Mesothelial cell of epicardium (in vitro differentiated cells): Measurements from ENCODE around the gene TRPC3. TPM values are rescaled to one million over a fixed set of nuclear protein-coding genes. Genes with fewer than 3 reads are reported as not detected.

Experiments
- DNase-seq, 2 experiments: peaks; one replicate each; pipeline ENCODE4 v3.0.0; 2021; ENCODE audit warnings: low spot score in 2 of 2; ENCODE audit not compliant: unreplicated experiment in 2 of 2
- H3K27ac Mint-ChIP-seq: 2 replicates; pipeline ENCODE4 v1.8.0; 2021; ENCODE audit warnings: mixed read lengths
- H3K27me3 Mint-ChIP-seq: 2 replicates; pipeline ENCODE4 v1.8.0; 2021; ENCODE audit warnings: low read depth, mixed read lengths
- H3K36me3 Mint-ChIP-seq: 2 replicates; pipeline ENCODE4 v1.8.0; 2021; ENCODE audit warnings: mixed read lengths
- H3K4me1 Mint-ChIP-seq: 2 replicates; pipeline ENCODE4 v1.8.0; 2021; ENCODE audit warnings: mixed read lengths
- H3K4me3 Mint-ChIP-seq: 2 replicates; pipeline ENCODE4 v1.8.0; 2021; ENCODE audit warnings: mild to moderate bottlenecking, moderate library complexity, mixed read lengths
- H3K9me3 Mint-ChIP-seq: 2 replicates; pipeline ENCODE4 v1.8.0; 2021; ENCODE audit warnings: mixed read lengths
- CTCF ChIP-seq: fragments of 200-600 bp; sonication (generic); IDR thresholded peaks from one replicate; pipeline ENCODE4 v1.5.0; 2021; ENCODE audit warnings: antibody characterized with exemption; ENCODE audit not compliant: unreplicated experiment
- total RNA-seq: library from RNA; stranded (reverse); gene quantifications from 3 replicates; pipeline ENCODE4 v1.2.1, GENCODE V29; 2021

TRPC3 gene
- total RNA-seq, 1 donor from 2014 or later = 0.29 TPM

GRCh38 chr4:121960818-121961217 is 9.0 kb upstream of the TRPC3 start:
- H3K4me3 Mint-ChIP-seq = no peak overlapping the region
- no peaks in the 10 kb centered on the region for H3K4me1 Mint-ChIP-seq
- no peak for TF ChIP-seq CTCF

GRCh38 chr4:121958777-121959176 is 6.9 kb upstream of the TRPC3 start:
- no peaks in the 10 kb centered on the region for H3K4me1 Mint-ChIP-seq
- peaks cover 72% of the 10 kb centered on the region for H3K27me3 Mint-ChIP-seq
- H3K36me3 Mint-ChIP-seq = no peaks in the 10 kb centered on the region
- no peak overlapping the region for H3K4me3 Mint-ChIP-seq
- H3K9me3 Mint-ChIP-seq = no peaks in the 10 kb centered on the region
- no peak overlapping the region for H3K27ac Mint-ChIP-seq
- no peak for TF ChIP-seq CTCF
- no peak for DNase-seq

More at GRCh38 chr4:121960818-121961217, 9.0 kb upstream of the TRPC3 start:
- no peak for DNase-seq
- no peaks in the 10 kb centered on the region for H3K9me3 Mint-ChIP-seq
- no peak overlapping the region for H3K27ac Mint-ChIP-seq
- peaks cover 64% of the 10 kb centered on the region for H3K27me3 Mint-ChIP-seq
- H3K36me3 Mint-ChIP-seq = no peaks in the 10 kb centered on the region

GRCh38 chr4:121957266-121957665 is 5.4 kb upstream of the TRPC3 start:
- Mint-ChIP-seq H3K9me3 (no peaks in the 10 kb centered on the region), H3K27ac (no peak overlapping the region), H3K4me3 (no peak overlapping the region), H3K4me1 (peaks cover under 1% of the 10 kb centered on the region), H3K36me3 (no peaks in the 10 kb centered on the region), H3K27me3 (peaks cover 76% of the 10 kb centered on the region)
- TF ChIP-seq CTCF = no peak
- no peak for DNase-seq

- DNase-seq = no peak
- Mint-ChIP-seq H3K27ac (no peak overlapping the region), H3K9me3 (no peaks in the 10 kb centered on the region), H3K4me3 (no peak overlapping the region), H3K4me1 (peaks cover 10% of the 10 kb centered on the region), H3K36me3 (no peaks in the 10 kb centered on the region), H3K27me3 (peaks cover 83% of the 10 kb centered on the region)
- no peak for TF ChIP-seq CTCF
Observed at GRCh38 chr4:121953860-121954259, 2.0 kb upstream of the TRPC3 start.

- Mint-ChIP-seq H3K9me3 (no peaks in the 10 kb centered on the region), H3K4me3 (peak overlapping the region; percentile 46), H3K27ac (no peak overlapping the region), H3K27me3 (peaks cover 87% of the 10 kb centered on the region), H3K4me1 (peaks cover 10% of the 10 kb centered on the region), H3K36me3 (no peaks in the 10 kb centered on the region)
- DNase-seq = no peak
- no peak for TF ChIP-seq CTCF
Observed at GRCh38 chr4:121952290-121952689, 430 bp upstream of the TRPC3 start.
